Body of pancreas (tissue), 4 donors: ENCODE results near the gene JPH3.

ENCODE experiments used
- CTCF ChIP-seq, 7 experiments: fragments of 450-650 bp in 4 of 7; fragments of 200-600 bp in 3 of 7; sonication (generic) in 3 of 7; IDR thresholded peaks; one replicate each; pipeline ENCODE4 v1.5.1; 2016 to 2019; ENCODE audit warnings: antibody characterized with exemption in 7 of 7
- POLR2A ChIP-seq, 3 donors: fragments of 450-650 bp; IDR thresholded peaks; one replicate each; pipeline ENCODE4 v1.6.1; 2016; ENCODE audit warnings: antibody characterized with exemption in 3 of 3, mild to moderate bottlenecking in 2 of 3

GRCh38 chr16:87680272-87680644, 78.0 kb downstream of the JPH3 start:
- no peak for TF ChIP-seq POLR2A (IDR thresholded peaks at IDR 0.05)
- TF ChIP-seq CTCF (IDR thresholded peaks at IDR 0.05): no peak
